GM12878 (cell line): ENCODE results near the gene ARSI.

Source experiments
- CHD2 ChIP-seq: IDR thresholded peaks from 2 replicates; pipeline ENCODE4 v1.6.1; 2011; ENCODE audit warnings: low read depth, low read length, improper control_type of control experiment, borderline replicate concordance
- EZH2 ChIP-seq: IDR thresholded peaks from 2 replicates; pipeline ENCODE4 v1.6.1; 2012; ENCODE audit warnings: low read depth, mild to moderate bottlenecking, control low read depth, inconsistent platforms, low read length, borderline replicate concordance; ENCODE audit not compliant: control insufficient read depth
- GATAD2B ChIP-seq: fragments of 450-650 bp; conservative IDR thresholded peaks from 2 replicates; pipeline ENCODE4 v1.6.1; 2017; ENCODE audit warnings: low read depth, mild to moderate bottlenecking, moderate library complexity
- HCFC1 ChIP-seq: fragments of 150-350 bp; IDR thresholded peaks from 2 replicates; pipeline ENCODE4 v1.6.1; 2014; ENCODE audit warnings: low read length
- ZNF384 ChIP-seq: IDR thresholded peaks from 2 replicates; pipeline ENCODE4 v1.6.1; 2012; ENCODE audit warnings: low read depth, mild to moderate bottlenecking, low read length, improper control_type of control experiment, borderline replicate concordance
- TF ChIP-seq, protein P1 (sequence below): IDR thresholded peaks from 2 replicates; pipeline ENCODE4 v1.6.1; 2012; ENCODE audit warnings: low read depth, low read length, improper control_type of control experiment
- TF ChIP-seq, protein P2 (sequence below), 3 experiments: IDR thresholded peaks in 2 of 3; conservative IDR thresholded peaks in 1 of 3; 2 replicates each; pipeline ENCODE4 v1.5.1; 2011; ENCODE audit warnings: low read depth in 3 of 3, low read length in 3 of 3, mild to moderate bottlenecking in 3 of 3, control low read depth in 2 of 3, moderate library complexity in 2 of 3, inconsistent platforms in 1 of 3, mixed read lengths in 1 of 3; ENCODE audit not compliant: control insufficient read depth in 2 of 3, insufficient read depth in 1 of 3; ENCODE audit errors: extremely low read depth in 1 of 3

DNA sequence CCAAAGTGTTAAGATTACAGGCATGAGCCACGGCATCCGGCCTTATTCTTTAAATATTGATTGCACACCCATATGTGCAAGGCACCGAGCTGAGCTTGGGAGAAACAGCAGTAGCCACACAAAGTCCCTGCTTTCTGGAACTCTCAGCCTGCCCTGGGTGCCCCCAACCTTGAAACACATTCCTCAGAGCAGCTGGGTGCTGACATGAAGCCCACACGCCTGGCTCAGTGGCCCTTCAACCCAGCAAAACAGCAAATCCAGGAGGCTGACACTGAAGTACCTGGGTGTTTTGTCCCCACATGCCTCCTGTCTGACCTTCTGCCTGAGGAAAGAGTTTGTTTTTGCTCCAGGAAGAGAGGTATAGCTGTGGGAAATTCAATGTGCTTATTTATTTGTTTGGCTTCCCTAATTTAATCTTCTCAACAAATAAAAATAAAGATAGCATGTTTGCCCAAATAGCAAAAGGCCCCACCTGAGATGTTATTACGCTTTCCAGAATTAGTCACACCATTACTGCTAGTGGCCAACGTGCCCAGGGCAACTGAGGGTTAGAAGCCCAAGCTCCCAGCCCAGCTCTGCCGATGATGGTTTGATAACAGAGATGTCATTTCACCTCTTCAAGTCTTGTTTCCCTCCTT lies 41.4 kb upstream of the ARSI start:
- no peak for TF ChIP-seq GATAD2B
- TF ChIP-seq, protein P1, sequence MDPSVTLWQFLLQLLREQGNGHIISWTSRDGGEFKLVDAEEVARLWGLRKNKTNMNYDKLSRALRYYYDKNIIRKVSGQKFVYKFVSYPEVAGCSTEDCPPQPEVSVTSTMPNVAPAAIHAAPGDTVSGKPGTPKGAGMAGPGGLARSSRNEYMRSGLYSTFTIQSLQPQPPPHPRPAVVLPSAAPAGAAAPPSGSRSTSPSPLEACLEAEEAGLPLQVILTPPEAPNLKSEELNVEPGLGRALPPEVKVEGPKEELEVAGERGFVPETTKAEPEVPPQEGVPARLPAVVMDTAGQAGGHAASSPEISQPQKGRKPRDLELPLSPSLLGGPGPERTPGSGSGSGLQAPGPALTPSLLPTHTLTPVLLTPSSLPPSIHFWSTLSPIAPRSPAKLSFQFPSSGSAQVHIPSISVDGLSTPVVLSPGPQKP: no peak
- TF ChIP-seq HCFC1: no peak
- TF ChIP-seq CHD2: no peak
- TF ChIP-seq EZH2: no peak
- no peak for TF ChIP-seq ZNF384
- TF ChIP-seq, protein P2, sequence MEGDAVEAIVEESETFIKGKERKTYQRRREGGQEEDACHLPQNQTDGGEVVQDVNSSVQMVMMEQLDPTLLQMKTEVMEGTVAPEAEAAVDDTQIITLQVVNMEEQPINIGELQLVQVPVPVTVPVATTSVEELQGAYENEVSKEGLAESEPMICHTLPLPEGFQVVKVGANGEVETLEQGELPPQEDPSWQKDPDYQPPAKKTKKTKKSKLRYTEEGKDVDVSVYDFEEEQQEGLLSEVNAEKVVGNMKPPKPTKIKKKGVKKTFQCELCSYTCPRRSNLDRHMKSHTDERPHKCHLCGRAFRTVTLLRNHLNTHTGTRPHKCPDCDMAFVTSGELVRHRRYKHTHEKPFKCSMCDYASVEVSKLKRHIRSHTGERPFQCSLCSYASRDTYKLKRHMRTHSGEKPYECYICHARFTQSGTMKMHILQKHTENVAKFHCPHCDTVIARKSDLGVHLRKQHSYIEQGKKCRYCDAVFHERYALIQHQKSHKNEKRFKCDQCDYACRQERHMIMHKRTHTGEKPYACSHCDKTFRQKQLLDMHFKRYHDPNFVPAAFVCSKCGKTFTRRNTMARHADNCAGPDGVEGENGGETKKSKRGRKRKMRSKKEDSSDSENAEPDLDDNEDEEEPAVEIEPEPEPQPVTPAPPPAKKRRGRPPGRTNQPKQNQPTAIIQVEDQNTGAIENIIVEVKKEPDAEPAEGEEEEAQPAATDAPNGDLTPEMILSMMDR (IDR thresholded peaks at IDR 0.05 in 2 of 3, conservative IDR thresholded peaks at IDR 0.05 in 1 of 3; ENCODE audit: control insufficient read depth in 2 of 3, extremely low read depth in 1 of 3, insufficient read depth in 1 of 3, low read depth in 3 of 3, low read length in 3 of 3): no peak
